Measurements from ENCODE around the gene IL17REL.

Gene IL17REL

GRCh38 chr22:49957826-49958365 is 54.7 kb downstream of the IL17REL start:
- H3K27me3 ChIP-seq (ENCODE audit: insufficient read depth, low read length), result no peaks in the 10 kb centered on the region
- no peaks in the 10 kb centered on the region for H3F3A ChIP-seq (ENCODE audit: insufficient read depth, low read length)
- H3K36me3 ChIP-seq (ENCODE audit: insufficient read depth, low read length), result peaks cover 13% of the 10 kb centered on the region
- H4K20me1 ChIP-seq (ENCODE audit: insufficient read depth, low read length), result no peaks in the 10 kb centered on the region
- H3K79me2 ChIP-seq (ENCODE audit: insufficient read depth, low read length), result no peaks in the 10 kb centered on the region
- no peak overlapping the region for H3K9ac ChIP-seq (ENCODE audit: low read length)
- no peak overlapping the region for H3K27ac ChIP-seq (ENCODE audit: low read depth, low read length, poor library complexity, severe bottlenecking)
- H3K4me1 ChIP-seq (ENCODE audit: insufficient read depth, low read length, severe bottlenecking), result peaks cover 16% of the 10 kb centered on the region
- no peak overlapping the region for H3K4me3 ChIP-seq (ENCODE audit: low read depth, low read length, poor library complexity, severe bottlenecking)
- no peak overlapping the region for H3K4me2 ChIP-seq (ENCODE audit: low read length)
- no peak for TF ChIP-seq EZH2 (IDR thresholded peaks at IDR 0.05; ENCODE audit: borderline replicate concordance, low read length)
- TF ChIP-seq, protein P1, sequence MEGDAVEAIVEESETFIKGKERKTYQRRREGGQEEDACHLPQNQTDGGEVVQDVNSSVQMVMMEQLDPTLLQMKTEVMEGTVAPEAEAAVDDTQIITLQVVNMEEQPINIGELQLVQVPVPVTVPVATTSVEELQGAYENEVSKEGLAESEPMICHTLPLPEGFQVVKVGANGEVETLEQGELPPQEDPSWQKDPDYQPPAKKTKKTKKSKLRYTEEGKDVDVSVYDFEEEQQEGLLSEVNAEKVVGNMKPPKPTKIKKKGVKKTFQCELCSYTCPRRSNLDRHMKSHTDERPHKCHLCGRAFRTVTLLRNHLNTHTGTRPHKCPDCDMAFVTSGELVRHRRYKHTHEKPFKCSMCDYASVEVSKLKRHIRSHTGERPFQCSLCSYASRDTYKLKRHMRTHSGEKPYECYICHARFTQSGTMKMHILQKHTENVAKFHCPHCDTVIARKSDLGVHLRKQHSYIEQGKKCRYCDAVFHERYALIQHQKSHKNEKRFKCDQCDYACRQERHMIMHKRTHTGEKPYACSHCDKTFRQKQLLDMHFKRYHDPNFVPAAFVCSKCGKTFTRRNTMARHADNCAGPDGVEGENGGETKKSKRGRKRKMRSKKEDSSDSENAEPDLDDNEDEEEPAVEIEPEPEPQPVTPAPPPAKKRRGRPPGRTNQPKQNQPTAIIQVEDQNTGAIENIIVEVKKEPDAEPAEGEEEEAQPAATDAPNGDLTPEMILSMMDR (IDR thresholded peaks at IDR 0.05; ENCODE audit: low read length), result no peak
- H2AFZ ChIP-seq (ENCODE audit: low read length), result no peak overlapping the region
- H3K9me3 ChIP-seq (ENCODE audit: low read length), result no peaks in the 10 kb centered on the region
- no peaks in the 10 kb centered on the region for H3K9me2 ChIP-seq (ENCODE audit: low read depth, low read length)

GRCh38 chr22:49956914-49957825 is 55.4 kb downstream of the IL17REL start:
- no peak for TF ChIP-seq EZH2 (IDR thresholded peaks at IDR 0.05; ENCODE audit: borderline replicate concordance, low read length)
- TF ChIP-seq, protein P1 (IDR thresholded peaks at IDR 0.05; ENCODE audit: low read length), result no peak
- peaks cover 9% of the 10 kb centered on the region for H3K4me1 ChIP-seq (ENCODE audit: insufficient read depth, low read length, severe bottlenecking)

GRCh38 chr22:49956418-49956770 is 56.2 kb downstream of the IL17REL start:
- H3K27ac ChIP-seq (ENCODE audit: low read depth, low read length, poor library complexity, severe bottlenecking), result no peak overlapping the region
- H3K27me3 ChIP-seq (ENCODE audit: insufficient read depth, low read length), result 0 out of 2 replicates have a peak, but pooled peaks cover 6% of the 10 kb centered on the region
- peaks cover under 1% of the 10 kb centered on the region; the same call in 1 of the 2 replicates for H3K36me3 ChIP-seq (ENCODE audit: insufficient read depth, low read length)
- no peak overlapping the region for H3K9ac ChIP-seq (ENCODE audit: low read length)
- no peaks in the 10 kb centered on the region for H3K9me3 ChIP-seq (ENCODE audit: low read length)
- no peak overlapping the region for H2AFZ ChIP-seq (ENCODE audit: low read length)
- H3K79me2 ChIP-seq (ENCODE audit: insufficient read depth, low read length), result no peaks in the 10 kb centered on the region
- no peak overlapping the region for H3K4me2 ChIP-seq (ENCODE audit: low read length)
- no peaks in the 10 kb centered on the region for H3K9me2 ChIP-seq (ENCODE audit: low read depth, low read length)
- H4K20me1 ChIP-seq (ENCODE audit: insufficient read depth, low read length), result no peaks in the 10 kb centered on the region
- peaks cover 9% of the 10 kb centered on the region for H3K4me1 ChIP-seq (ENCODE audit: insufficient read depth, low read length, severe bottlenecking)
- H3K4me3 ChIP-seq (ENCODE audit: low read depth, low read length, poor library complexity, severe bottlenecking), result no peak overlapping the region
- H3F3A ChIP-seq (ENCODE audit: insufficient read depth, low read length), result no peaks in the 10 kb centered on the region
- TF ChIP-seq, protein P1 (IDR thresholded peaks at IDR 0.05; ENCODE audit: low read length), result no peak
- no peak for TF ChIP-seq EZH2 (IDR thresholded peaks at IDR 0.05; ENCODE audit: borderline replicate concordance, low read length)

More at GRCh38 chr22:49956914-49957825, 55.4 kb downstream of the IL17REL start:
- Histone ChIP-seq H3K36me3 (ENCODE audit: insufficient read depth, low read length) (peaks cover 7% of the 10 kb centered on the region), H3K27me3 (ENCODE audit: insufficient read depth, low read length) (0 out of 2 replicates have a peak, but pooled peaks cover 5% of the 10 kb centered on the region), H3K9me2 (ENCODE audit: low read depth, low read length) (no peaks in the 10 kb centered on the region), H3F3A (ENCODE audit: insufficient read depth, low read length) (no peaks in the 10 kb centered on the region), H2AFZ (ENCODE audit: low read length) (no peak overlapping the region), H3K9me3 (ENCODE audit: low read length) (no peaks in the 10 kb centered on the region), H3K27ac (ENCODE audit: low read depth, low read length, poor library complexity, severe bottlenecking) (no peak overlapping the region), H3K9ac (ENCODE audit: low read length) (no peak overlapping the region), H3K79me2 (ENCODE audit: insufficient read depth, low read length) (no peaks in the 10 kb centered on the region), H4K20me1 (ENCODE audit: insufficient read depth, low read length) (no peaks in the 10 kb centered on the region), H3K4me2 (ENCODE audit: low read length) (no peak overlapping the region), H3K4me3 (ENCODE audit: low read depth, low read length, poor library complexity, severe bottlenecking) (no peak overlapping the region)

Data from OCI-LY1 (cell line).